Hematopoietic multipotent progenitor cell treated with erythropoietin and hydrocortisone succinate and interleukin-3 and kit ligand, for 4 days (in vitro differentiated cells): ENCODE data around the gene CUEDC1.

ENCODE experiments used
- DNase-seq: peaks from one replicate; pipeline ENCODE4 v3.0.0-alpha.2; 2015

Gene CUEDC1

DNA sequence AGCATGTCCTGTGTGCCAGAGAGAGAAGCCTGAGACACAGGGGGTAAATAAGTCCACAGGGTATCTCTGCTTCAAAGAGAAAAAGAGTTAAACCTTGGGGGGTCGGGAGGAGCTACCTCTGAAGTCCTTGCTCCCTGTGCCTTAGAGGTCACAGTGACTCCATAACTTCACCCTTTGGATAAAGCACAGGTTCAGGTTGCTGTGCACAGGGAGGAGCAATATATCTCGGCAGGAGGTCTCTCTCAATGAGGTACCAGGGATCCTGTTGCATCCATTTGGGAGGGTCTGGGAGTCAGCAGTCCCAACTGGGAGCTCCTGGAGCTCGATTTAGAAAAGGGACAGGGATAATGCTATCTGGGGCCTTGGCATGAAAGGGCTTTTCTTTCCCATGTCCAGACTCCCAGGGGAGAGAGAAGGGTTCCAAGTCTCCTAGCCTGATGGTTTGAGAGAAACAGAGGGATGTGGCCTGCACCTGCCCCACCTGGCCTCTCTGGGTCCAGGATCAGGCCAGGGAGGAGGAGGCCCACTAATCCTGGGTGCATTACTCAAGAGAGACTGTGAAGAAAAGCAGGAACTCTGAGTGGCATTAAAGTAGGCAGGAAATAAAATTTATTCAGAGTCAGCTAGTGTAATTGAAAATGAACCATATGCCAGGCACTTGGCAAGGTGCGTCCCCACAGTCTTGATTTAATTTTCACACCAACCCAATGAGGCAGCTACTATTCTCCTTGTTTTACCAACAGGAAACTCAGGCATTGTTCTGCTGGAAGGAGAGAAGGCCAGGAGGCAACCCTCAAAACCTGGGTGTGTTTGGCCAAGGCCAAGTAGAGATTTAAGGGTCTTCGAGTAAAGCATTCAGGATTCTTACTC, 40.7 kb downstream of the CUEDC1 start:
- no peak for DNase-seq

DNA sequence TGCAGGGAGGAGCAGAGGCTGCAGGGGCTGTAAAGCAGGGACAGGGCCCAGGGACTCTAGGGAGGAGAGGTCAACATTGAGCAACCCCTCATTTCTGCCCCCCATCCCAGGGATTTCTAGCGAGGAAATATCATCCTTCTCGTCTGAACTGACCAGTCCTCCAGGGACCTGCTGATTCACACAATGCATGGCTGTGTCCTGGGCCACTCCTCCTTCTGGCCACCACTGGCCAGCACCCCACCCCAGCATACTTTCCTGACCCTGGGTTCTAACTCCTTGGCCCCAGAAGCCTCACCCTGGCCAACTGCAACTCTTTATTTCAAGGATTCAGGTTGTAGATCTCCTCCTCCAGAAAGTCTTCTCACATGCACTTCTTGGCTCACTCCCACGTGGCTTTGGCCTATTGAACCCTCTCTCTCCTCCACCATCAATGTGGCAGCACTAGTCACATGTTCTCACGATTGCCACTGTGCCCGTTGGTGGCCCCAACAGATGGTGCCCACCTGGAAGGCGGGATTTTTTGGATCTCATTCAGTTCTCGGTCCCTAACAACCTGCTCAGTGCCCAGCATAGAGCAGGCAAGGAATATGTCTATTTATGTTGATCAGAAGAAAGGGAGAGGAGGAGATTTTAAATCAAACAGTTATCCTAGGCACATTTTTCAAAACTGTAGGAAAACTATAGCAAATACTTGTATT, 41.5 kb downstream of the CUEDC1 start:
- no peak for DNase-seq

DNA sequence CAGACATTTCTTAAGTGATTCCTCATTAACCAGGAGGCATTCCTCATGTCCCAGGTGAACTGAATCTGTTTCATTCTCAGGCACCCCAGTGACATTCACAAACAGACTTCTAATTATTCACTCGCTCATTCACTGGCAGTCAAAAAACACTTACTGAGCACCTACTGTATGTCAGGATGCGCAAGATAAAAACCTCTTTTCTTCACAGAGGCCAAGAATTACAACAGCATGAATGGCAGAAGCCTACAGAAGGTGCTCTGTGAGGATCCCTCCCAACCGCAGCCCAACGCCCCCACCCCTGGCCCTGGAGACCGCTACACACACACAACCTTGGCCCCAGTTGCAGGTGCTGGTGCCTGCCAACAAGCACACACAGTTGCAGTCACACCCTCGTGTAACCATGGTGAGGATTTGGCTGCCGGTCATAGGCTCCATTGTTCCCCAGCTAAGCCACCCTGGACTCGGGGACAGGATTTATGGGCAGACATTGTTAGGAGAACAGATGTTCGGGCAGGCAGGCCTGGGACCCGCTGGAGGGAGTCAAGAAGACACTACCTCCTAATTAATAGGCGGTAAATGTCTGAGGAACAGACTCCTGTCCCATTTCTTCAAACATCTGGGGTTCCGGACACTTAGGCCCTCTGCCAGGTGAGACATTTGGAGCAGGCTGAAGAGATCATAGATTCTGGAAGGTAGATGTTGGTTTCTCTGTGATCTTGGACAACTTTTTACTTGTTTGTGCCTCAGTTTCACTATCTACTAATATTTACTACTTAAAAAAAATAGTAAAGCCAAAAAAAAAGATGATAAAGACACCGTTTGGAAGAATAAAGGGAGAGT, 43.2 kb downstream of the CUEDC1 start:
- no peak for DNase-seq

DNA sequence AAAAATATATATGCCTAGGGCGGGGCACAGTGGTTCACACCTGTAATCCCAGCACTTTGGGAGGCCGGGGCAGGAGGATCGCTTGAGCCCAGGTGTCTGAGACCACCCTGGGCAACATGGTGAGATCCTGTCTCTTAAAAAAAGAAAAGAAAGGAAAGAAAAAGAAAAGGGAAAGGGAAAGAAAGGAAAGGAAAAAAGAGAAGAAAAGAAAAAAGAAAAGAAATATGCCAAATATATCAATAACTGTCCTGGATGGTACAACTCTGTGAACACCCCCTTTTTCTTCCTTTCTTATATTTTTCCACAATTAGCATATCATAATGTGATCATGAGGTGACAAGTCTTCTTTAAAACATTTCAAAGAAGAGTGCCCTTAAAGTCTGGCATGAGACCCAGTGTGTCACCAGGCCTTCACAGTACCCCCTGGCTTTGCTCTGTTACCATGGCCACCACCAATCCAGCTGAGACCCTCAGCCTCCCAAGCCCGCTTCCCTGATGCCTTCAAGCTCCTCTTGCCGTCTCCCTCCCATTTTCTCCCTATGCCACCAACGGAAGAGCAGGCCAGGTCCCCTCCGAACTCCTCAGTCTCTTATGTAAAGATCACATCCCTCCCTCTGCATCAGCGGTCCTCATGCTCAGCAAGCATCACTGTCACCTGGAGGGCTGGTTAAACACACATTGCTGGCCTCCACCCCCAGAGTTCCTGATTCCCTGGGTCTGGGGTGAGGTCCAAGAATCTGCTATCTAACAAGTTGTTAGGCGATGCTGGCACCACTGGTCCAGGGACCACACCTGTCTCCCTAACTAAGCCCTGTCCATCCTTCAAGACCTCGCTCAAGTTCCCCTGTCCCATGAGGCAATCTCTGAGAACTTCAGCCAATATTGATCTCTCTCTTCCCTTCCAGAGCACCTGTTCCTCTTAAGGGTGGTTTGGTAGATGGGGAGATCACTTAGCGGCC, 44.5 kb downstream of the CUEDC1 start:
- DNase-seq, result no peak

DNA sequence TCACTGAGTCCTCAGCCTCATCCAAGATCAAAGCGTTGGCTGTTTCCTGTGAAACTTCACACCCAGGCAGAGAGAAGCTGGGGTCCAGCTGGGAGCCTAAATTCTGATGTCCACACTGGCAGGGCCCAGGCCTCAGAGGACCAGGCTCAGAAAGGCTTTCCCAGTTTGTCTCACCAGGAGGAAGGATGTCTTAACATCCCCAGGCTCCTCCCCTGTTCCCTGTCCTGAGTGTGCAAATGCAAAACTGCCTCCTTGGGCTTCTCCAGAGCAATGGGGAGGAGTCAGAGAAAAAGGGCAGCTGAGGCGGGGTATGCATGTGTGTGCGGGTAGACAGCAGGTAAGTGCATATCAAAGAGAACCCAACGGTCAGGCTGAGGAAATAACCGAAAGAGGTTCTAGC, 45.7 kb downstream of the CUEDC1 start:
- DNase-seq, result no peak

DNA sequence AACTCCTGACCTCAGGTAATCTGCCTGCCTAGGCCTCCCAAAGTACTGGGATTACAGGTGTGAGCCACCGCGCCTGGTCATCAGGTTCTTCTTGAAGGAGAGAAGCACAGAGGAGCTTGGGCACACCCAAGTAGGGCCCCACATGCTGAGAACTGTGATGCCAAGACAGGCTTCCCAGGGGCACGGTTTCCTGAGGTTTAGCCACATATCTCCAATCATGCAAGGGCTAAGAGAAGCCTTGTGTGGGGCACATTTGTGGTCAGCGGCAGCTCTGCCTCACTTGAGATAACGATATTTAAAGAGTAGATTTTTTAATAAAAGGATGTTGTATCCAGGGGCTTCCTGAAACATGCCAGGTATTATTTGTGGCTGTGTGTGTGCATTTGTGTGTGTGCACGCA, 46.9 kb downstream of the CUEDC1 start:
- DNase-seq, result peak; percentile 97

DNA sequence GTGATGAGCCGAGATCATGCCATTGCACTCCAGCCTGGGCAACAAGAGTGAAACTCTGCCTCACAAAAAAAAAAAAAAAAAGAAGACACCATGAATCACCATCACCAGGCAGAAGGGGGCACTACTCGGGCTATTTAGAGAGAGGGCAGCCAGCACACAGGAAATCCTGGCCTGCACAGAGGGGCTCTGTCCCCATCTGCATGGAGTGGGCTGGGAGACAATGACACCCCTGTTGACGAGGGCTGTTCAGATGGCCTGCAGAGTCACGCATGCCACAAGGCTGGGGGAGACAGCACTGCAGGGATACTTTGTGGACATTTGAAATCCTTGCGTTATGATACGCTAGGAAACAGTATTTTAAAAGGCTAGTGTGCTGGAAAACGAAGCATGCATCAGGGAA, 48.3 kb downstream of the CUEDC1 start:
- peak; percentile 52 for DNase-seq

DNA sequence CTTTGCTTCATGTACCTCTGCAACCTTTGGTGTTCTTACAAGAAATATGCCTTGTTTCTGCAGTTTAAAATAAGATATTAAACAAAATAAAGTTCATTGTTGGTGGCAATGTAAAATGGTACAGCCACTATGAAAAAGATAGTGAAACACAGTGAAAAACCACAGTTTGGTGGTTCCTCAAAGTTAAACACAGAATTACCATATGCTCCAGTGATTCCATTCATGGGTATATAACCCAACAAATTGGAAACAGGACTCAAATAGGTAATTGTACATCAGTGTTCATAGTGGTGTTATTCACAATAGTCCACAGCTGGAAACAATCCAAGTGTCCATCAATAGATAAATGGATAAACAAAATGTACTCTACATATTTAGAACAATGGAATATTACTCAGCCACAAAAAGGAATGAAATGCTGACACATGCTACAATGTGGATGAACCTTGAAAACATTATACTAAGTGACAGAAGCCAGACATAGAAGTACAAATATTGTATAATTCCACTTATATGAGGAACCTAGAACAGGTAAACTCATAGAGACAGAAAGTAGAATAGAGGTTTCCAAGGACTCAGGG, 49.2 kb downstream of the CUEDC1 start:
- DNase-seq, result peak; percentile 27

DNA sequence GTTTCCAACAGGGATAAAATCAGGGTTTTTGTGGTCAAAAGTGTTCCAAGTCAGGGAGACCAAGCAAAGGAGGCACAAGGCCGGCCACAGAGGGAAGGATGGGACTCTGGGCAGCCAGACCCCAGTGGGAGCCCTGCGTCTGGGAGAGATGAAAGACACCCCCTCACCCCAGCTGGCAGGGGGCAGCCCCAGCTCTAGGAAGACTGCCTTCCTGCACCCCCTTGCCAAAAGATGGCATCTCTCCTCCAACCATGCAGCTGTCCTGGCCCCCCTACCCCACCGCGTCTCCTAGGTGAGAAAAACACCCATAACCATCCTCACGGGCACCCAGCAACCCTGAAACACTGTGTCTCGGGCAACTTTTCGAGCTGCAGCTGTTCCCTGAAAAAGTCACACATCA, 51.3 kb downstream of the CUEDC1 start:
- DNase-seq, result no peak

DNA sequence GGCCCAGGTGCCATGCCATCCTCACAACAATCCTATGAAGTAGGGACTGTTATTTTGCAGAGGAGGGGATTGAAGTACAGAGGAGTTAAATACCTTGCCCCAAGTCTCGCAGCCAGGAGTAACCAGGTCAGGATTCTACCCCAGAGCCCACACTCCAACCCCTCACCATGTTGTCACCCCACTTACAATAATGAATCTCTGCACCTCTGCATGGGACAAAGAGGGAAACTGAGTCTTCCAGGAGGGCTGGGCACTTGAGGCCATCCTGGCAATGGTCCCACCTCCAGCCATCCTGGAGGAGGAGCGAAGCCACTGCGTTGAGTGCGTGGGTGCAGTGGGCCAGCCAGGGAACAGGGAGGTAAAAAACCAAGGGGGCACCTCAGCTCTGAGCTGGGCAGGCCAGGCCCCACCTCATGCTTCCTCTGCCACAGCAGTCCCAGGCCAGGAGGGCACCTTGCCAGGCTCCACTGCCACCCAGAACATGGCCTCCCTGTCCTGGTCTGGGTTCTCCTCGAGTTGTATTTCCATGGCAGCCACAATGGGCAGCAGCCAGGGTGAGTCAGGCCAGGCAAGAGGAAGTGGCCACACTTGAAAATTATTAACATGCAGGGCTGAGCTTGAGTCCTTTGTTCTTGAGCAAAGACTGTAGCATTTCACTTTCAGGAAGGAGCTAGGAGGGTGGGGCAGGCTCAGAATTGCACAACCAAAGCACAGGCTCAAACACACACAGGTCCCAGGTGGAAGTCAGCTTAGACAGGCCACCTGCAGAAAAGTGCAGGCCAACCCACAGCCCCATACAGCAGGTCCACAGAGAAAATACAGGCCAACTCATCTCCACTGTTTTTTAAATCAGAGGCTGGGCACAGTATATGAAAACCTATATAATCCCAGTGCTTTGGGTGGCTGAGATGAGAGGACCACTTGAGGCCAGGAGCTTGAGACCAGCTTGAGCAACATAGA, 52.1 kb downstream of the CUEDC1 start:
- peak; percentile 79 for DNase-seq

DNA sequence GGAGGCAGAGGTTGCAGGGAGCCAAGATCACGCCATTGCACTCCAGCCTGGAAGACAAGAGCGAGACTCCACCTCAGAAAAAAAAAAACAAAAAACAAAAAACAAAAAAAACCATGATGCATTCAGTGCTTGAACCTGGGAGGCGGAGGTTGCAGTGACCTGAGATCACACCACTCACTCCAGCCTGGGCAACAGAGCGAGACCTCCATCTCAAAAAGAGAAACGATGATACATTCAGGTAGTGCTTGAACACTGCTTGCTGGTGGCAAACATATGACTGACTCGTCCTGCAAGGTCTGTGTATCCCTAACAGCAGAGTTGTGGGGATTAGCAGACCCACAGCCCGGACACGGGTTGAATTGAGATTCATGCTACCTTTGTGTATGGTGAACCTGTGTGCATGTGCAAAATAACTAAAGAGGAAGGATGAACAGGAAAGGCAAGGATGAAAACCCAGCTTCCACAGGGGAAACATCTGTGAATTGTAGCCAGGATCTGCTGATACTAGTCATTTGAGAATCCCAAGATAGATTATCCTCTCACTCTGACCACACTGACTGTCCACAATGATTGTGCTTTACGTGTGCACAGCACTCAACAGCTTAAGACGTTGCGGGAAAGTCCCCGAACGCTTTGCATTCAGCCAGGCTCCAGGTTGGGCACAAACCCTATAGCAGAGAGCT, 53.0 kb downstream of the CUEDC1 start:
- DNase-seq, result peak; percentile 9

DNA sequence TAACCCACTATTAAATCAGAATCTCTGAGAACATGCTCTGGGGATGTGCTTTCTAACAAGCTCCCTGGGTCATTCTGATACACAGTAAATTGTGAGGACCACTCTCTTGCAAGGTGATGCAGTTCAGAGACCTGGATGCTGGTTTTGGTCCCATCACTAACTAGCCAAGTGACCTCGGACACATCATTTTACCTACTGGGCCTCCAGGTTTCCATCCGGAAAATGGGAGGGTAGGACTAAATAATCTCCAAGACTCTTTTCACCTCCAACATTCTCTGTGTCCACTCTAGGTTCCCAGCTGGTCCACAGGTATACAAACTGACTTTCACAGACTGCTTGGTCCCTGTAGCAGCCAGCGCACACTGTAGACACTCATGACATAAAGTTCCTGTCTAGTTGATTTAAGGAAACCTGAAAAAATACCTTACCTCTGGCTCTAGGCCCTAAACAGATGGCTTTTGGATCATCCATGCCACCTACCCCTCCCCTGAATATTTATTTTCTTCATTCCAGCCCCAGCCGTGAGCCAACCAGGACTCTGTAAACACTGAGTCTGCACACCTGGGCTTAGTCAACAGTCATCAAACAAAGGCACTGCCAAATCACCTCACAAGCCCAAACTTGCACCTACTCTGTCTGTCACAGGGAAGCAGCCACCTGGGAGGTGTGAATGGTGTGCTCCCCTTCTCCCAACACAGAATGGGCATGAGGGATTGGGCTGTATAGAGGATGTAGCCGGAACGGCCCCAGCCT, 54.0 kb downstream of the CUEDC1 start:
- DNase-seq, result no peak

DNA sequence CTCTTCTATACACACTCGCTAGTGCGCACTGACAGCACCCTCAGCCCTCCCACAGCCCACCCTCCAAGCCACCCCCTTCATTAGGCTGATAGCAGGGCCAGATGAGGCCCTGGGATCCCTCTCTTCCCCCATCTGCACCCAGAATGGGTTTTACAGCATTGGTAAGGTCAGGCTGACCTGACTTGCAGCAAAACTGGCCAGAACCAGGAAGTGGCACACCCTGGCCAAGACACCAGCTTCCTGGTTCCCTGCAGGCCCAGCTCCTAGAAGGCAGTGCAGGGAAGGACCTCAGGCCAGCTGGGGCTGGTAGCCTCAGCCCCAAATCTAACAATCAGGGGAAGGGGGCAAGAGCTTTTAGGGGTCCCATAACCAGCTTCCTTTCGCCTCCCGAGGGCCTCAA, 55.4 kb downstream of the CUEDC1 start:
- peak; percentile 64 for DNase-seq

DNA sequence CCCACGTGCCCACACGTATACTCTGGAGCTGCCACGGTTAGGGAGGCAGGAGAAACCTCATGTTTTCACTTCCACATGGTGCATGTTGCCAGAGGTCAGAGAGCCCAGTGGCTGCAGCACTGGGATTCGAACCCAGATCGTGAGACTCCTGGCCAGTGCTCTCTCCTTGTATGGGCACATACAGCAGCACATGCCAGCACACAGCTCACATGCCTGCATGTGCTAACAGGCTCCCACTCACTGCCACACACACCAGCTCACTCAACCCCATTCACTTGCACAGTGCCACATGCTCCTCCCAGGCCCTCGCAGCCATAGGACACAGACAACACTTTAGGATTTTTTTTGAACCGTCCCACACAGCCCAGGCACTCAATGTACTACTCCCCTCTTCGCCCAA, 55.8 kb downstream of the CUEDC1 start:
- no peak for DNase-seq

DNA sequence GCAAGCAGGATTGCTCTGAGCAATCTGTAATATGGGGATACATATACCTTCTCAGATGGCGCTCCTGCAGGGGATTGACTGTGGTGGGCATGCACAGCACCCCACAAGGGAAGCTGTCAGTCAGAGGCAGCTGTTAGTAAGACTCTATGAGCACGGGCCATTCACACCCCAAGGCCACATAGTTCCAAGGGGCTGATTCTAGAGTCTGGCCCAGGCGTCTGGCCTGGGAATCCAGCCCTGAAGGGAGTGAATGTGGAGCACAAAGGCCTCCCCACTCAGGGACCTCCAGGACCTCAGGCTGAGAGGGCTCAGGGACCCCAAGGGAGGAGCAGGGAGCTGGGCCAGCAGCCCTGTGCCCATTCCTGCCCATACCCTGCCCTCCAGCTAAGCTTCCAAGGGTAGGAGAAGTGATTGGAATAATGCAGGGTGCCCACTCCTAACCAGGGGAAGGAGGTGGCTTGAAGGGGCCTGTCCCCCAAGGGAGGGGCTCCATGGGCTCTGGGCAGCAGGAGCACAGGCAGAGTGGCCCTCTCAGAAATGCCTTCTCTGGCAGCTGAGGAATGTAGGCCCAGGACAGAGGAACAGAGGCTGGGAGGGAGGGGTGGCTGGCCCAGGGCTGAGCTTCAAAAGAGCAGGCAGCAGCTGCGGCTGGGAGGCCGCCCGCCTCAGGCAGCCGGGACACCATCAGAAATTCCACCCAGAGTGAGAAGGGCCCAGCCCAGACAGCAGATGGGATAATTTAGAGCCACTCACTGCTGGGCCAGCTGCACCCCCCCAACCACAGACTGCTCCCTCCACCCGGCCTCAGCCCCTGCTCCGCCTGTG, 56.5 kb downstream of the CUEDC1 start:
- no peak for DNase-seq

DNA sequence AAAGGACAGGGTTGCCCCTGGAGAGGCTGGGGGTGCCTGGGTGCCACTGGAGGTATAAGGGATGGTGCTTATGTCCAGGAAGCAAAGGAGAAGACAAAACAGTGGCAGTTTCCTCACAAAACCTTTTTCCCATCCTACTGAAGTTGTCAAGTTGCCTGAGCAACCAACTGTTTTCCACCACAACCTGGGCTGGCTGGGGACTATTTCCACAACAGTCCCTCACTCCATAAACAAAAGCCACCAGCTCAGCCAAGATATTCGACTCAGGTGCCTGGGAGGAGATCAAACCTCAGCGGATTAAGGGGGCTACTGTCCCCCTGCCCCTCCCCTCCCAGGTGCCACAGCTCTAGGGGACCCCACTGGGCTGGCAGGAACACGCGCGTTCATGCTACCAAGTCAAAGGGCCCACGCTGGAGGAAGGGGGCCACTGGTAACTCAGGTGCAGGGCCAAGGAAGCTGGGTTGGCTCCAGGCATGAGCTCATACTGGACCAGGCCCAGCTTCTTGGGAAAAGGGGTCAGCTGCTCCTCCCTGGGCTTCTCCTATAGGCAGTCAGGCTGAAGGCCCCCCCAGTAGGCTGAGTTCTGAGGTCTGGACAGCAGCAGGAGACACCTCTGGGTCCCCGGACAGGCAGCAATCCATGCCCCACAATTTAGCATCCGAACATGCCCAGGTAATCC, 59.7 kb downstream of the CUEDC1 start:
- DNase-seq, result no peak

DNA sequence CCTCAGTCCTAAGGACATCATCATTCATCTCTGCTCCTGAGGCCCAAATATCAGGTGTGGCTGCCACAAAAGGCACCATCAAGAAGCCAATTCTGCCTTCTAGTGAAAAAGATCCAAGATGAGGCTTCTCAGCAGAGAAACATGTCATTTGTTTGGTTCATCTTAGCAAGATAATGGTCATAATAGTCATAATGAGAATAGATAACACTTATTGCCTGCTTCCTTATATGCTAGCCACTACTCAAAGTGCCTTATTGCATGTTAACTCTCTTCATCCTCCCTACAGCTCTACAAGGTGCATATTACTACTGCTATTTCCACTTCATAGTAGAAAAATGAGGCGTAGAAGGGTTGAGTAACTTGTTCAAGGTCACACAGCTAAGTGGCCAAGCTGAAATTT, 60.4 kb downstream of the CUEDC1 start:
- DNase-seq, result no peak
